Endothelial cell of hepatic sinusoid (primary cell): ENCODE data around the gene OLIG3.

ENCODE experiments used
- in situ Hi-C: cut with HindIII; loops from 2 replicates; pipeline ENCODE4 v1.10.0; 2017; ENCODE audit warnings: low sequenced_read_pairs

Gene OLIG3

GRCh38 chr6:137472641-137473137, 21.5 kb downstream of the OLIG3 start:
- in situ Hi-C loops: no loop called here

DNA sequence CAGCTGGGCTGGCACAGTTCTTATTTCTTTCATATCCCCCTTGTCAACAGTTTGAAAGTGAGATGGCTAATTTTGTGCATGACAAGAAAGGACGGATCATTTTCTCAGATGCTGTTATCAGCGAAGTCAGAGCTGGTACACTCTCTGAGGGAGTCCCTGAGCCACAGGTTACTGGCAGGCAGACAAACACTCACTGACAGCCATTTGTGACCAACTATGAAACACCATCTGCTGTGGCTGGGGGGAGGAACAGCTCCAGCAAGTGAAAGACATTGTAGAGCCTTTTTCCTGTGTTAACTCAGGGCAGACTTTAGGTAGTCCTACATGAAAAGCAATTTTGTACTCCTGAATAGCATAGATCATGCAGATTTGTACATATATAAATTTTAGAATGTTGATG, 22.2 kb downstream of the OLIG3 start:
- in situ Hi-C loops: no loop called here

DNA sequence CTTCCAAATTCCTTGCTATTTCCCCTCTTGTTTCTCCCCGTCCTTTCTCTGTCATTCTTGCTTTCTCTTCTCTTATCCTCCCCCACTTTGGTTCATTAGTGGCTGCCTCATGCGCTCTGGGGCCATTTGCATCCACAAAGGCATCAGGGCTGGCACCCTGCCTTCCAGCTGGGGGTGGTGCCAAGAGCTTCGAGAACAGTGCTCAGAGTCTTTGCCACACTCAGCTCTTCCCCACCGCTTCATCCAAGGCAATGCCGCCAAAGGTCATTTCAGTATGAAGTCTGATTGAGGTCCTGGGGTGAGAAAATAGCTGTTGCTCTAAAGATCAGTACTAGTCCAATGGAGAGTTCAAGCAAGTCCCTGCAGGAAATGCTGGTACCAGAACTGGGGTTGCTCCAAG, 22.7 kb downstream of the OLIG3 start:
- in situ Hi-C loops: no loop called here

- in situ Hi-C loops: no loop called here
Measured at GRCh38 chr6:137467211-137467610, 27.0 kb downstream of the OLIG3 start.

- in situ Hi-C loops: no loop called here
Measured at GRCh38 chr6:137465378-137466009, 28.7 kb downstream of the OLIG3 start.

DNA sequence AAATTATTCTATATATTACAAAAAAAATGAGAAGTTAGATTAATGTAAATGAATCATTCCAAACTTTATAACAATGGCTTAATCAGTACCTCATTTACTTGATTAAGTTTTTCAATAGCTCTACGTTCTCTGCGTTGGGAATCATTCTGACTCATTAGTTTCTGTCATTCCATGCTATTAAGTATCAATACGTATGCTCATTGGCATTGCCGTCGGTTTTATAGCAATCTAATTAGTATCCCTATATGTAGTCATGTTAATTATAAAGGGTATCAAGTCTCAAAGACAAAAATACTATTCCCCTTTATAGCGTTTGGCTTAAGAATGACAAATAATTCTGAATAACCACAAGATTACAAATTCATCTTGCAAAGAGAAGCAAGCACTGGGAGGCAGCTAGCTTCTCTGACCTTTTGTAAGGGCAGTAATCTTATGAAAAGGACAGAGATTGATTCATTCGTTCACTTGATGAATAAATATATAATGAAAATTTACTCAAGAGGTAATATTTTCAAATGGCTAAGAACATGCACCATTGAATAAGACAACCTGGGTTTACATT, 41.8 kb downstream of the OLIG3 start:
- in situ Hi-C loops: no loop called here

- in situ Hi-C loops: no loop called here
Measured at GRCh38 chr6:137443901-137444300, 50.3 kb downstream of the OLIG3 start.
